Measurements from ENCODE around the gene KIAA0408. TPM values are rescaled to one million over a fixed set of nuclear protein-coding genes. Genes with fewer than 3 reads are reported as not detected.
"Not testable (repeated sequence)": the region's sequence is repeated elsewhere in the genome, so short reads cannot be mapped to it uniquely, and the experiment has no call there.

KIAA0408 gene
- total RNA-seq, 2 experiments from 2014 or later = 2.6 to 2.7 TPM

DNA sequence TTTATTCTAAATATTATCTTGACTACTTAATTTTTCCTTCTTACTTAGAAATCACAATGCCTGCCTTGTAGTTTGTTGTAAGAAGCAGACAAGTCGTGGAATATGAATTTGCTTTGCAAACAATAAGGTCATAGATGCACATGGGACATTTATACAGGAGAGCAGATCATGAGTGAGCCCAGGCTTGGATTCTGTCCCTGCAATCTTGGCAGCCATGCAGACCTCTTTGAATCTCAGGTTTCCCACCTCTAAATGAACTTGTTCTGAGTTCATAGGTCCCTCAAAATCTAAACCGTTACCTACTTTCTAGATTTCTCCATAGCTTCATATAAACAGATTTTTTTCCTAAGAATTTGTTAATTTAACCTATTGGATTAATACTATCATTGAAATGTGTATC, 19.5 kb downstream of the KIAA0408 start:
- H3K27ac Mint-ChIP-seq = no peak overlapping the region
- DNase-seq (no peak), ATAC-seq (no peak)
- no peaks in the 10 kb centered on the region for H3K9me3 Mint-ChIP-seq (ENCODE audit: low read depth)
- no peak overlapping the region for H3K4me3 Mint-ChIP-seq
- intact Hi-C loops (cut with DNase I, micrococcal nuclease) = no loop called here
- H3K27me3 Mint-ChIP-seq = peaks cover 16% of the 10 kb centered on the region
- ChIA-PET CTCF (no interaction called here), POLR2A (no interaction called here)
- no peaks in the 10 kb centered on the region for H3K36me3 Mint-ChIP-seq (ENCODE audit: low read depth)
- H3K4me1 Mint-ChIP-seq = no peaks in the 10 kb centered on the region

DNA sequence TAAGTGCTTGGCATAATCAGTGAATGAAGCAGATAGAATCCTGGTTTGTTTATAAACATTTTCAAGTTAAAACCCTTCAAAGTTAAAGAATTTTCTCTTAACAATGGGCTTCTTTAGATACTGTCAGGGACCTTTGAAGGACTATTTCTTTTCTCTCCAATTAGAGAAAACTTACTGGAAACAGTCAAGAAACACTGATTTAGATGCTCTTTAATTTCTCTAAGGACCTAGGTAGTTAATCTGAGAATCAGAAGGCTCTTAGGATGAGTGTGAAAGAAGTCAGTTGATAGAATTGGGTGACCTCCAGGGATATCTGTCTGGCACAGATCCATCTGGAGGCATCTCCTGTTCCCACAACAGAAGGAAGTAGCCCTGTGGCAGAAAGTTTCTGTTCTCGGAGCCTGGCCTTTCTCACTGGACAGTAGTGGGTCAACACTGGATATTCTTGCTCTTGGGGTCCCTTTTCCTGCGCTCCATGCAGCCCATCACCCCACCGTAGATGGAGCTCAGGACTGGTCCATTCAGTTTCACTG, 22.5 kb downstream of the KIAA0408 start:
- Mint-ChIP-seq H3K27me3 (peaks cover 13% of the 10 kb centered on the region), H3K27ac (no peak overlapping the region), H3K4me1 (no peaks in the 10 kb centered on the region), H3K9me3 (ENCODE audit: low read depth) (no peaks in the 10 kb centered on the region), H3K4me3 (no peak overlapping the region), H3K36me3 (ENCODE audit: low read depth) (no peaks in the 10 kb centered on the region)
- DNase-seq (no peak), ATAC-seq (no peak)
- ChIA-PET CTCF (no interaction called here), POLR2A (no interaction called here)
- intact Hi-C loops (cut with DNase I, micrococcal nuclease) = no loop called here

DNA sequence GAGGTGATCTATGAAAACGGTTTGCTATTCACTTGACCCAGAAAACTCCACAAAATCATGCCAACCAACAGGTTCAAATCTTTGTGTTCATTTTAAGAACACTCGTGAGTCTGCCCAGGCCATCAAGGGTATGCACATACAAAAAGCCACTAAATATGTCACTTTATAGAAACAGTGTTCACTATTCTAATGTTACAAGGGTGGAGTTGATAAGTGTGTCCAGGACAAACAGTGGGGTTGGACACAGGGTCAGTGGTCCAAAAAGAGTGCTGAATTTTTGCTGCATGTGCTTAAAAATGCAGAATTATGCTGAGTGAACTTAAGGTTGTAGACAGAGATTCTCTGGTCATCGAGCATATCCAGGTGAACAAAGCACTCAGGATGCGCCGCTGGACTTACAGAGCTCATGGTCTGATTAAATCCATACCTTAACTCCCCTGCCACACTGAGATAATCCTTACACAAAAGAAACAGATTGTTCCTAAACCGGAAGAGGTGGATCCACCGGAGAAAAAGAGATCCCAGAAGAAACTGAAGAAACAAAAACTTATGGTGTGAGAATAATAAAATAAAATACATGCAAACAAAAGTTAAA, 23.5 kb downstream of the KIAA0408 start:
- no peak for DNase-seq
- POLR2A ChIA-PET = no interaction called here
- peaks cover 15% of the 10 kb centered on the region for H3K27me3 Mint-ChIP-seq
- H3K4me3 Mint-ChIP-seq = no peak overlapping the region
- H3K27ac Mint-ChIP-seq = no peak overlapping the region
- H3K9me3 Mint-ChIP-seq (ENCODE audit: low read depth) = no peaks in the 10 kb centered on the region
- intact Hi-C loops (cut with DNase I, micrococcal nuclease) = no loop called here
- no peaks in the 10 kb centered on the region for H3K36me3 Mint-ChIP-seq (ENCODE audit: low read depth)
- no peak for ATAC-seq
- CTCF ChIA-PET = no interaction called here
- H3K4me1 Mint-ChIP-seq = no peaks in the 10 kb centered on the region

DNA sequence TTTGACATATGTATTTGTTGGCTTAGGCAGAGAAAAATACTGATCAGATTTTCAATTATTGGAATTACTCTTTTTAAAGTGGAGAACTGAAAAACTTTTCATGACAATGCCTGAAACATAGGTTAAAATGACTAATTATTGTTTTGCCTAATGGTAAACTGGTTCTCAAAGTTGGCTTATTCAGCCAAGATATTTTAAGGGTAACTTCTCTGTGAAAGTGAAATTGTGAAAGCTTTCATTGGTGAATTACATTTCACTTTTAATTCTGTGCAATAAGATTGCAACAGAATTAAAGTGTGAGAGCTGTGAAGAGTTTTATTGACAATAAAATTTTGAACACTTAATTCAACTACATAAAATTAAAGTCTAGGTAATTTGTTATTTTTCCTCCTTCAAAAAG, 24.5 kb downstream of the KIAA0408 start:
- Mint-ChIP-seq H3K9me3 (ENCODE audit: low read depth) (no peaks in the 10 kb centered on the region), H3K27ac (no peak overlapping the region), H3K36me3 (ENCODE audit: low read depth) (no peaks in the 10 kb centered on the region), H3K27me3 (peaks cover 15% of the 10 kb centered on the region), H3K4me3 (no peak overlapping the region), H3K4me1 (no peaks in the 10 kb centered on the region)
- ATAC-seq = no peak
- intact Hi-C loops (cut with DNase I, micrococcal nuclease) = no loop called here
- ChIA-PET CTCF (no interaction called here), POLR2A (no interaction called here)
- DNase-seq = no peak

DNA sequence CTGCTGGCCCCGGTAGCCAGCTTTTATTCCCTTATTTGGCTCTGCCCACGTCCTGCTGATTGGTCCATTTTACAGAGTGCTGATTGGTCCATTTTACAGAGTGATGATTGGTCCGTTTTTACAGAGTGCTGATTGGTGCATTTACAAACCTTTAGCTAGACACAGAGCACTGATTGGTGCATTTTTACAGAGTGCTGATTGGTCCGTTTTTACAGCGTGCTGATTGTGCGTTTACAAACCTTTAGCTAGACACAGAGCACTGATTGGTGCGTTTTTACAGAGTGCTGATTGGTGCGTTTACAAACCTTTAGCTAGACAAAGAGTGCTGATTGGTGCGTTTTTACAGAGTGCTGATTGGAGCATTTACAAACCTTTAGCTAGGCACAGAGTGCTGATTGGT, 30.6 kb downstream of the KIAA0408 start:
- H3K4me1 Mint-ChIP-seq; H3K27ac Mint-ChIP-seq; H3K9me3 Mint-ChIP-seq (ENCODE audit: low read depth); H3K4me3 Mint-ChIP-seq; ATAC-seq; DNase-seq; POLR2A ChIA-PET; H3K36me3 Mint-ChIP-seq (ENCODE audit: low read depth): not testable (repeated sequence)
- H3K27me3 Mint-ChIP-seq = peaks cover 11% of the 10 kb centered on the region
- CTCF ChIA-PET = interaction anchor here (0.6 to 2.1 kb wide), 2 partner anchors 87 to 1068 kb away, joined by 3 to 5 read pairs; no protein-coding TSS in a partner anchor
- intact Hi-C loops (cut with DNase I, micrococcal nuclease) = loop anchor here in 1 of 2 experiments (10.0 kb wide), 1 partner anchor 1226 kb away; no protein-coding TSS in a partner anchor

DNA sequence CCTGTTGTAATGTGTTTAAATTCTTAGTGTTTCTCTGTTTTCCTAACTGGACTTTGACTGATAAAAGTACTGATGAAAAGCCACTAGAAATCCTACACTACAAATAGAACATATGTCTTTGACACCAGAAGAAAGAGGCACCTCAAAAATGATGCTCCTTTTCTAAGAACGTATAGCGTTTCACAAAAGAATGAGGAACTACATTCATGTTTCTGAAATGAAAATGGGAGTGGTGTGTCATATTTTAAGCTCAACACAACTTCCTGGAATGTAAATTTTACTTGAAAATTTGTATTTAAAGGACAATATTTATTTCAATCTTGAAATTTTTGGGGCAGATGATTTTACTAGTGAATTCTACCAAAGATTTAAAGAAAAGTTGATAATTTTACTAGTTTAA, 35.3 kb downstream of the KIAA0408 start:
- no peaks in the 10 kb centered on the region for H3K36me3 Mint-ChIP-seq (ENCODE audit: low read depth)
- peaks cover 7% of the 10 kb centered on the region for H3K9me3 Mint-ChIP-seq (ENCODE audit: low read depth)
- intact Hi-C loops (cut with DNase I, micrococcal nuclease) = loop anchor here (5.0 to 10.0 kb wide), 2 partner anchors 93 to 1231 kb away; partner anchors contain the start of gene MTCL3 (in 1 of the 2)
- H3K27ac Mint-ChIP-seq = no peak overlapping the region
- peaks cover 23% of the 10 kb centered on the region for H3K4me1 Mint-ChIP-seq
- CTCF ChIA-PET = no interaction called here
- peaks cover 8% of the 10 kb centered on the region for H3K27me3 Mint-ChIP-seq
- no peak overlapping the region for H3K4me3 Mint-ChIP-seq
- ATAC-seq = no peak
- POLR2A ChIA-PET = no interaction called here
- no peak for DNase-seq

DNA sequence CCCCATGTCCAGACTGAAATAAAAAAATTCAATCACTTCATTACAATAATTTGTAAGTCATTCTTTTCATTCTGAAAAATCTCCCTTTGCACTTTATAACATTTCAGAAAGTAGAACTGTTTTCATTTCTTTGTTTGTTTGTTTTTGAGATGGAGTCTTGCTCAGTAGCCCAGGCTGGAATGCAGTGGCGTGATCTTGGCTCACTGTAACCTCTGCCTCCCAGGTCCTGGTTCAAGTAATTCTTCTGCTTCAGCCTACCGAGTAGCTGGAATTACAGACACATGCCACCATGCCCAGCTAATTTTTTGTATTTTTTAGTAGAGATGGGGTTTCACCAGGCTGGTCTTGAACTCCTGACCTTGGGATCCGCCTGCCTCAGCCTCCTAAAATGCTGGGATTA, 38.0 kb downstream of the KIAA0408 start:
- not testable (repeated sequence) for ATAC-seq; H3K27ac Mint-ChIP-seq; H3K9me3 Mint-ChIP-seq (ENCODE audit: low read depth); H3K27me3 Mint-ChIP-seq; H3K4me3 Mint-ChIP-seq; DNase-seq; H3K36me3 Mint-ChIP-seq (ENCODE audit: low read depth)
- H3K4me1 Mint-ChIP-seq = peaks cover 23% of the 10 kb centered on the region
- CTCF ChIA-PET = interaction anchor here (0.8 to 1.7 kb wide), 6 partner anchors 67 to 130 kb away, joined by 3 to 10 read pairs (median 4); no protein-coding TSS in a partner anchor
- POLR2A ChIA-PET = interaction anchor here (1.1 kb wide), 1 partner anchor 94 kb away, joined by 3 read pairs; no protein-coding TSS in a partner anchor
- intact Hi-C loops (cut with DNase I, micrococcal nuclease) = loop anchor here (2.0 to 10.0 kb wide), 4 partner anchors 78 to 1234 kb away; partner anchors contain the start of genes ECHDC1 (in 1 of the 2) and MTCL3 (in 1 of the 2)

DNA sequence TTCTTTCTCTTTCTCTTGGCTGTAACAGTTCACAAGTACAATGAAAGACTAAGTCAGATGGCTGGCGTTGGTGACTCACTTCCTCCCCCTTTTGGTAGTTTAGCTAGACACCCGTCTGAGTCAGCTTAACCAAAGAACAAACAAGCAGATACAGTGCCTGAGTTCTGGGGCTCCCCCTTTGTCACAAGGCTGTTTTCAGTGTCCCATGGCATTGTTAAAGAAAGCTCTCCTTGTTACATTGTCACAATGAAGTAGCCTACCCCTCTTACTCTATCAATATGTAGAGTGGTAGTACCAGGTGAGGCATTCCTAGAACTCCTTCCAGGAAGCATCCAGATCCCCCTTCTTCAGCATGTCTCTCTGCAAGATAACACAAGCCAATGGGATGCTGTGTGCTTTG, 38.6 kb downstream of the KIAA0408 start:
- DNase-seq (peak; percentile 89), ATAC-seq (peak; percentile 99)
- no peaks in the 10 kb centered on the region for H3K27me3 Mint-ChIP-seq
- ChIA-PET CTCF (interaction anchor here (0.8 to 2.4 kb wide), 12 partner anchors 11 to 155 kb away, joined by 3 to 10 read pairs (median 4); partner anchors contain the start of gene MTCL3), POLR2A (interaction anchor here (0.6 to 1.1 kb wide), 4 partner anchors 37 to 129 kb away, joined by 3 to 4 read pairs (median 3); no protein-coding TSS in a partner anchor)
- no peaks in the 10 kb centered on the region for H3K36me3 Mint-ChIP-seq (ENCODE audit: low read depth)
- peak overlapping the region; percentile 75 for H3K27ac Mint-ChIP-seq
- H3K4me3 Mint-ChIP-seq = peak overlapping the region; percentile 28
- no peaks in the 10 kb centered on the region for H3K9me3 Mint-ChIP-seq (ENCODE audit: low read depth)
- peaks cover 23% of the 10 kb centered on the region for H3K4me1 Mint-ChIP-seq
- intact Hi-C loops (cut with DNase I, micrococcal nuclease) = loop anchor here (1.0 to 10.0 kb wide), 8 partner anchors 64 to 1234 kb away; partner anchors contain the start of genes ECHDC1 (in 2 of the 2), MTCL3 (in 1 of the 2) and RNF146 (in 1 of the 2)

DNA sequence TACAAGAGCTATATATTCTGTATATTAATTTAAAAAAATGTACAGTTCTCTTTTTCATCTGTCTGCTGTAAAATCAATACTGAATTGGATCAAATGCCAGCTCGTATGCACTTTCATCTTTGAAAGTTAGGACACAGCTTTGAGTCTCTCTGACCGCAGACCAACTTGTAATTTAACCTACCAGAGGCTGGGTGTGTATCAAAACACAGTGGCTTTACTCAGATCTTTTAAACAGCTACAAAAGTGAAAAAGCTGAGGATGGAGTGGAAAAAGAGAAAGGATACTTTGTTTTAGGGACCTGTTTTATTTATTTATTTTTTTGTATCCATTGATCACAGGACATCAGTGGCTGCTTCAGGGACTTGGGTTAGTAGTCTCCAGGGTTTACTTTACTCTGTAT, 44.1 kb downstream of the KIAA0408 start:
- Mint-ChIP-seq H3K36me3 (ENCODE audit: low read depth) (no peaks in the 10 kb centered on the region), H3K27ac (no peak overlapping the region), H3K4me1 (peaks cover 5% of the 10 kb centered on the region), H3K9me3 (ENCODE audit: low read depth) (no peaks in the 10 kb centered on the region), H3K27me3 (peaks cover 5% of the 10 kb centered on the region), H3K4me3 (no peak overlapping the region)
- intact Hi-C loops (cut with DNase I, micrococcal nuclease) = no loop called here
- ATAC-seq (no peak), DNase-seq (no peak)
- CTCF ChIA-PET = no interaction called here
- POLR2A ChIA-PET = no interaction called here

DNA sequence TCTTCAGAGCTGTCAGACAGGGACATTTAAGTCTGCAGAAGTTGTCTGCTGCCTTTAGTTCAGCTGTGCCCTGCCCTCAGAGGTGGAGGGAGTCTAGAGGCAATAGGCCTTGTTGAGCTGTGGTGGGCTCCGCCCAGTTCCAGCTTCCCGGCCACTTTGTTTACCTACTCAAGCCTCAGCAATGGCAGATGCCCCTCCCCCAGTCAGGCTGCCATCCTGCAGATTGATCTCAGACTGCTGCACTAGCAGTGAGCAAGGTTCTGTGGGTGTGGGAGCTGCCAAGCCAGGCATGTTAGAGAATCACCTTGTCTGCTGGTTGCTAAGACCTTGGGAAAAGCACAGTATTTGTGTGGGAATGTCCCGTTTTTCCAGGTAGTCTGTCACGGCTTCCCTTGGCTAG, 46.1 kb downstream of the KIAA0408 start:
- CTCF ChIA-PET = interaction anchor here (0.8 kb wide), 1 partner anchor 24 kb away, joined by 3 read pairs; no protein-coding TSS in a partner anchor

DNA sequence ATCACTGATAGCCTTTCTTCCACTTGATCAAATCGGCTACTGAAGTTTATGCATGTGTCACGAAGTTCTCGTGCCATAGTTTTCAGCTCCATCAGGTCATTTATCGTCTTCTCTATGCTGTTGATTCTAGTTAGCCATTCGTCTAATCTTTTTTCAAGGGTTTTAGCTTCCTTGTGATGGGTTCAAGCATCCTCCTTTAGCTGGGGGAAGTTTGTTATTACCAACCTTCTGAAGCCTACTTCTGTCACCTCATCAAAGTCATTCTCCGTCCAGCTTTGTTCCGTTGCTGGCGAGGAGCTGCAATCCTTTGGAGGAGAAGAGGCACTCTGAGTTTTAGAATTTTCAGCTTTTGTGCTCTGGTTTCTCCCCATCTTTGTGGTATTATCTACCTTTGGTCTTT, 47.2 kb downstream of the KIAA0408 start:
- ATAC-seq; intact Hi-C loops (cut with DNase I, micrococcal nuclease); H3K4me3 Mint-ChIP-seq; CTCF ChIA-PET; POLR2A ChIA-PET; DNase-seq; H3K4me1 Mint-ChIP-seq; H3K36me3 Mint-ChIP-seq (ENCODE audit: low read depth); H3K27me3 Mint-ChIP-seq; H3K27ac Mint-ChIP-seq; H3K9me3 Mint-ChIP-seq (ENCODE audit: low read depth): not testable (repeated sequence)

More for the DNA sequence above, 46.1 kb downstream of the KIAA0408 start:
- intact Hi-C loops (cut with DNase I, micrococcal nuclease); ATAC-seq; H3K36me3 Mint-ChIP-seq (ENCODE audit: low read depth); H3K27ac Mint-ChIP-seq; H3K4me3 Mint-ChIP-seq; POLR2A ChIA-PET; H3K4me1 Mint-ChIP-seq; H3K9me3 Mint-ChIP-seq (ENCODE audit: low read depth); H3K27me3 Mint-ChIP-seq; DNase-seq: not testable (repeated sequence)

Data from activated CD4-positive, alpha-beta T cell treated with anti-CD3 and anti-CD28 coated beads for 36 hours (primary cell).